Measurements from ENCODE around the gene WDR47.
"Not testable (repeated sequence)": the region's sequence is repeated elsewhere in the genome, so short reads cannot be mapped to it uniquely, and the experiment has no call there.

Gene WDR47

GRCh38 chr1:108961752-108962486 is 80.0 kb downstream of the WDR47 start:
- no peak for DNase-seq

- no peak for DNase-seq
Observed at GRCh38 chr1:108961198-108961597, 80.7 kb downstream of the WDR47 start.

GRCh38 chr1:108960719-108961118 is 81.2 kb downstream of the WDR47 start:
- DNase-seq = no peak

- DNase-seq = no peak
Observed at GRCh38 chr1:108957888-108958287, 84.0 kb downstream of the WDR47 start.

GRCh38 chr1:108955881-108956280 is 86.0 kb downstream of the WDR47 start:
- DNase-seq = no peak

GRCh38 chr1:108955111-108955510 is 86.8 kb downstream of the WDR47 start:
- no peak for DNase-seq

GRCh38 chr1:108953452-108953851 is 88.5 kb downstream of the WDR47 start:
- no peak for DNase-seq

- DNase-seq = no peak
Observed at GRCh38 chr1:108951242-108951641, 90.7 kb downstream of the WDR47 start.

- no peak for DNase-seq
Observed at GRCh38 chr1:108949044-108949443, 92.9 kb downstream of the WDR47 start.

GRCh38 chr1:108947871-108948525 is 93.9 kb downstream of the WDR47 start:
- DNase-seq = no peak

- DNase-seq = no peak
Observed at GRCh38 chr1:108936170-108936569, 105.7 kb downstream of the WDR47 start.

- no peak for DNase-seq
Observed at GRCh38 chr1:108933944-108934343, 108.0 kb downstream of the WDR47 start.

GRCh38 chr1:108927565-108927964 is 114.3 kb downstream of the WDR47 start:
- not testable (repeated sequence) for DNase-seq

GRCh38 chr1:108925920-108926319 is 116.0 kb downstream of the WDR47 start:
- DNase-seq = no peak

All from right forelimb (tissue), 1 donor.